AG08396 (cell line): ENCODE measurements around the gene HOXC12.

Experiments used
- DNase-seq: peaks from one replicate; pipeline ENCODE4 v3.0.0; 2012; ENCODE audit warnings: low spot score, mixed read lengths

Gene HOXC12

DNA sequence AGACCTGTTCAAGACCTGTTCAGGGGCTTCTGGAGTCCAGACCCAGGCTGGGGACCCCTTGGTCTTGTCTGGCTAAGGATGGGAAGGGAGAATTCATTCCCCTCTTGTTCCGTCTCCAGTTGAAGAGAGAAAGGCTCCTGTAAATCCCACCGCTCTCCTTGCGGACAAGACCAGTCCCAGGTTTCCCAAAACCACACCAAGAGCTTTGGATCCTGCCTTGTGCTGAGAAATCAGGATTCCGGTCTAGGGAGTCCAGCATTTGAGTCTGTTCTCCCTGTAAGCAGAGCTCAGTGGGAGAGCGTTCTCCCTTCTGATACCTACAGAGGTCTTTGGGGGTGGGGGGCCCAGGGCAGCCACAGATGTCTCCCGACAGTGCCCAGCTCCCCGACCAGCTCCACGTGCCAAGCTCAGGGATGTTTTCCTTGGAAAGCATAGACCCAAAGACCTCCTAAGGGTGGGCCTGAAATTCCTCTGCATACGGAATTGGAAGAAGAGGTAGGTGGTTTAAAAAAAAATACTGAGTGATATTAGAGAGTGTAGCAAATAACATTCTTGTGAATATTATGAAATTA is 14.2 kb upstream of the HOXC12 start:
- no peak for DNase-seq

DNA sequence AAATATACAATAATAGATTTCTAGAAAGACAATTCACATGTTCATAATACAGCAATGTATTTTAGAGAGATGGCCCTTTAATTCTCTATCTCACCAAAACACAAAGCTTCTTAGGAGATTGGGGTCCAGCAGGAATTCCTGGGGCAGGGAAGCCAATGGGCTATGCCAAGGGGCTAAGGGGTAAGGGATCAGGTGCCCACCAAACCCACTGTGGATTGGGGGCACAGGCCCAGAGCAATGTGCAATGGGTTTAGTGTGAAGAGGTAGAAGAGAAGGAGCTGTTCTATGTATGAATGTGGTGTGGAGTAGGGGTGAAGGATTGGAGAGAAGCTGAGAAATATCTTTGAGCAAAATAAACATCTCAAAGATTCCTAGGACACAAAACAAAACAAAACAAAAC is 13.5 kb upstream of the HOXC12 start:
- no peak for DNase-seq

DNA sequence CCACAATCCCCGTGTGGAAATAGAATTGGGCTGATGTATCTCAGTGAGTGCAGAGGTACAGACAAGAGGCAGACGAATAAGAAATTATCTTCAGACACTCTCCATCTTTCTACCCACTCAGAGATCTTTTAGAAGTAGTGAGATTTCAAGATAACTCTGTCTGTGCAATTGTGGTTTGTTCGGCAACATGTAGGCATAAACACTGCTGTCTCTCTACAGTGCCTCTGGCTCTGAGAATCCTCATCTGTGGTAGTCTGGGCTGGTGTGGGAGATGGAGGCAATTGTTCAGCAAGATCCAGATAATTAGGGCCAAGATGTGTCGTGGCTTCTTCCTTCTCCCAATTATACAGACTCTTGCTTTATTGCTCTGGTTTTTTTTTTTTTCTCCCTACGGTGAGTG is 13.0 kb upstream of the HOXC12 start:
- no peak for DNase-seq

DNA sequence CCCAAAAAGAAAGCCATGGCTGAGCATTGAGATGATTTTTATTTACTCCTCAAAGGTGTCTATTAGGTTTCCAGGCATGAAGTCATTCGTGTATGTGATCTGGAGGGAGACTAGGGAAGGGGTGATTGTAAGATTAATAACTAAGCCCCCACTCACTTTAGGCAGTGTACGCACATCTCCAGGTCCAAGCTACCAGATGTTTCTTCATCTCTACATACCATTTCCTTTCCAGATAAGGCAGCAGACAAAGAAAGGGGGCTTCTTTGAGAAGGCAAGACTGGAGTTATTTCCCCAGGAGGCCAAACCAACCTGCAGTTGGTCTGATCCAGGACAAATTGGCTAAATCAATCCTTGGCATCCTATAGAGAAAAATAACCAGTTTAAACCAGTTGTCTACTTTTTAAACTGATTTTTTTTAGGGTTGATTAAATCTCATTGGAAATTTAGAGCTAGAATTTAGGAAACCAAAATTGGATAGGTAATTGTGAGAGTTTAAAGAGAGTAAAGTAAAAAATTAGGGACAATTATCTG is 12.2 kb upstream of the HOXC12 start:
- DNase-seq = no peak

DNA sequence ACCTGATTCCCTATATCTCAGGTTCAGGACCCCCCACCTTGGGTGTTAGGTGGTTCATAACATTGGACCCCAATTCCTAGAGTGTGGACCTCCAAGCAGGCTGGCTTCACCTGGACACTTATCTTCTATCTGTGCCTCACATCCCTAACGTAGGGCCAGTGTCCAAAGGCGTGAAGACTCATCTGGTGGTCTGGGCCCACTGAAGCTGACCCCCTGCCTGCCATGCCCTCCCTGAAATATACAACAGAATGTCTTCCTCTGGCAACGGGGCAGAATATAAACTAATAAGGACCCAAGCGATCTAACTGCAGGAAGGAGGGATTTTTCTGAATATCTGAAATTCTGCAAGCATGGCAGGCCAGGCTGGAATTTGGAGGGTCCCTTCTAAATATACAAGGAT is 10.5 kb upstream of the HOXC12 start:
- DNase-seq = no peak

DNA sequence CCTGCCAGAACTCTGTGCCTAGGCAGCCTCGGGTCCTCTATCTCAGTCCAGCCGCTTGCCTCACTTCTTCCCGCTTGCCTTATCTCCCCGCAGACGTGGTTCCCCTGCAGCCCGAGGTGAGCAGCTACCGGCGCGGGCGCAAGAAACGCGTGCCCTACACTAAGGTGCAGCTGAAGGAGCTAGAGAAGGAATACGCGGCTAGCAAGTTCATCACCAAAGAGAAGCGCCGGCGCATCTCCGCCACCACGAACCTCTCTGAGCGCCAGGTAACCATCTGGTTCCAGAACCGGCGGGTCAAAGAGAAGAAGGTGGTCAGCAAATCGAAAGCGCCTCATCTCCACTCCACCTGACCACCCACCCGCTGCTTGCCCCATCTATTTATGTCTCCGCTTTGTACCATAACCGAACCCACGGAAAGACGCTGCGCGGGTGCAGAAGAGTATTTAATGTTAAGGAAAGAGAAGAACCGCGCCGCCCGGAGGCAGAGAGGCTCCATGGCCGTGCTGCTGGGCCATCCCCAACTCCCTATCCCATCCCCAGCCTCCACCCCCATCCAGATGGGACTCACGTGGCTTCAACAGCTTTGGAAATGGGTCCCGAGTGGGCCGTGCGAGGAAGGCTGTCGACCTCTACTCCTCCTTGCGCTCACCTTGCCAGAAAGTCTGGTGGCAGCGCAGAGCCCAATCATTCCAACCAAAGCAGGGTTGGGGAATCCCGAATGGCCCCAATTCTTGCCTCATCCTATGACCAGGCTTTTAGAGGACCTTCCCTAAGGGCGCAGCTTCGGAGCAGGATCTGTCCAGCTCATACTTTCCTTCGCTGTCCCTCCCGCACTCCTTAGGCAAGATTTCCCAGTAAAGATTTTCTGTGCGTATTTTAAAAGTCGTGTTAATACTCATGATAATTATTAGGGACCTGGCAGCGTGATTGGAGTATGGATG is 9.5 kb upstream of the HOXC12 start:
- DNase-seq = no peak

DNA sequence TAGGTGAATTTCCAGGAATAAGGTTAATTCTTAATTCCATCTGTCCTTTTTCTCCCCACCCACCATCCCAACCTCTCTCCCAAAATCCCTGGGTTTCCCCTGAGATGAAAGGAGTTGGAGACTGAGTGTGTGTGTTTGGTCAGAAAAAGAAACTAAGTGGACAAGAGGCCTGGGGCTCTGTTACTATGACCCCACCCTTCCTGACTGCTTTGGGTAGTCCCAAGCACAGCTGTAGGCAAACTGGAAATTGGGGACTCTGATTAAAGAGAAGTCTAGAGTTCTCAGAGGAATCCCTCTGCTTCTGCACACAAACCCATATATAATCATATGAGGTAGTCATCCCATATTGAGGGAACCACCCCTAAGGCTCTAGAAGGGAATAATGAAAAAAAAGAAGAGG is 7.0 kb upstream of the HOXC12 start:
- DNase-seq = no peak

DNA sequence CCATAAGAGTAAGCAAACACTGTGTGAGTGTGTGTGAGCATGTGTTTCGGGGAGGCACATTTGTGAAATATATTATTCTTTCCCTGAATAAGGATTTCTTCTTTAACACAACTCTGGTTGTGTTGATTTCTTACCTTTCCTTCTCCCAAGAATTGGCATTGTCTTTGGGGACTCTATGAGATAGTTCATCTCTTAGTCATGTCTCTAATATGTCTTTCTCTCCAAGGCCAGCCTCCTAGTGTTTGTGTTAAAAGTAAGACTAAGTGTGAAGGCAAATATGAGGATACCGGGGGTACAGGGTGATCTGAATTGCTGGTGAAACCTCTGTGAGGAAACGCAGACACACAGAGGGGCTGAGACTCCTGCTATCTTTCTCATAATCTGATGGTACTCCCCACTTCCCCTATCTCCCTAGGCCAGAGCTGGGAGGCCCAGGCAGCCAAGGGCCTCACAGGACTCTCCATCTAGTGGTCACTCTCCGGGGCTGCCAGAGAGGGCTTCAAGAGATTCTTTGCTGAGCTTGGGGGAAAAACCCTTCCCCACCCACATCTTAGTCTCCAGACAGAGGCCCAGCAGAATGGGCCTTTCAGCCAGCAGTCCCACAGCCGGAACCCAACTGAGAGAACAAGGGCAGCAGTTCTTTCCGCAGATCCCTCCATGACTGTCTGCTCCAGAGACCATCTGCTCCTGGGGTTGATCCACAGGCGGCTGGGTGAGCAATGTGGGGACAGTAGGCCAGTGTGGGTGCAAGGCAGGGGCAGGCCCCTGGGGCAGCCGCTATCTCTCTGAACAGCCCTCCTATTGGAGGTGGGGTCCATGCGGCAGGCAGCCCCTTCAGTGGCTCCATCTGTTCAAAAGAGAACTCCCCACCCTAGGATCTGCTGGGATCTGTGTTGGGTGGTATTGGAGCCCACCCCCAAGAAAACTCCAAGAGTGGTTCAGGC is 5.8 kb upstream of the HOXC12 start:
- DNase-seq = no peak

DNA sequence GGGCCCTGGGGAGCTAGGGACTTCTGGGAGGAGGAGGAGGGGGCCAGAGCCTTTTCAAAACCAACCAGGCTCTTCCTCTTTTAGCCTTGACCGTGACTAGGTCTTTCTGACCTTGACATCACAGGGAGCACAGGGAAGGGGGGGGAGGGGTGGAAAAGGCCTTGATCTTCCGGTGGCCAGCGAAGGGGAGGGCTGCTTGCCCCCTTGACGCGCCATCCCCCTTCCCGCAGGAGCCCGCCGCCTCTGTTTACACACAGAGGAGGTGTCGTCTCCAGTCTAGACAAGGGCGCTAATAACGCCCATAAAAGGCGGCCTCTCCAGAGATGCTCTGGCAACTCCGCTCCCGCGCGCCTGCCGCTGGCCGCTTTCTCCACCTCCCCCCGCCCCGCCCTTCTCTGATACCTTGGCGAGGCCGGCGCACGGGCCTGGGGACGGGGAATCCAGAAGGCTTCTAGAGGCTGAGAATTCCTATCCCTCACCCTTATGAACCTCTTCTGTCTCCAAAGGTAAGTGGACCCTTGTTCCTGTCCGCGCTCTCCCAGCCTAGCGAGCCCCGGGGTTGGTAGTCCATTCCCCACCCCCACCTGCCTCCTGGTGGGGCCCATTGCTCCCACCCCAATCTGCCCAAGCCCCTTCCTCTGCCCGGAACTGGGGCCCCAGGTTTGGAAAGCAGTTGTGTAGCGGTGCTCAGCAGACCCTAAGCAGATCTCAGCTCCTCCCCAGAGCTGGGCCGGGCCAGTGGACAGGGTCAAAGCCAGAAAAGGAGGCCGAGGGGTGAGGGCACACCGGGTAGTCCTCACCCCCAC is 4.9 kb upstream of the HOXC12 start:
- no peak for DNase-seq

DNA sequence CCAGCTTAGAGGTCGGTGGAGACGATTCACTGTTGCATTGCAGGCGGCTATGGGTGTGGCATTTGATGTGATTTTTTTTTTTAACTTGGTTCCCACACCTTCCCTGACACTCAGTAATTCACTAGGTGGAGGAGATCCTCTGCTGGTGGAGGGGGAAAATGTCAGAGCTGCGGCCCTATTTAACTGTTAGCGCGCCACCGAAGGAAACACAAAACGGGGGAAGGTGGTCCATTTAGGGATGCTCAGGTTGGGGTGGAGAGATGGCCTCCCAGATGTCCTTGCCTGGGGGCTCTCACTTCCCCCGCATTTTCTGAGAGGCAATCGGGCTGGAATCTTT is 4.3 kb upstream of the HOXC12 start:
- no peak for DNase-seq

DNA sequence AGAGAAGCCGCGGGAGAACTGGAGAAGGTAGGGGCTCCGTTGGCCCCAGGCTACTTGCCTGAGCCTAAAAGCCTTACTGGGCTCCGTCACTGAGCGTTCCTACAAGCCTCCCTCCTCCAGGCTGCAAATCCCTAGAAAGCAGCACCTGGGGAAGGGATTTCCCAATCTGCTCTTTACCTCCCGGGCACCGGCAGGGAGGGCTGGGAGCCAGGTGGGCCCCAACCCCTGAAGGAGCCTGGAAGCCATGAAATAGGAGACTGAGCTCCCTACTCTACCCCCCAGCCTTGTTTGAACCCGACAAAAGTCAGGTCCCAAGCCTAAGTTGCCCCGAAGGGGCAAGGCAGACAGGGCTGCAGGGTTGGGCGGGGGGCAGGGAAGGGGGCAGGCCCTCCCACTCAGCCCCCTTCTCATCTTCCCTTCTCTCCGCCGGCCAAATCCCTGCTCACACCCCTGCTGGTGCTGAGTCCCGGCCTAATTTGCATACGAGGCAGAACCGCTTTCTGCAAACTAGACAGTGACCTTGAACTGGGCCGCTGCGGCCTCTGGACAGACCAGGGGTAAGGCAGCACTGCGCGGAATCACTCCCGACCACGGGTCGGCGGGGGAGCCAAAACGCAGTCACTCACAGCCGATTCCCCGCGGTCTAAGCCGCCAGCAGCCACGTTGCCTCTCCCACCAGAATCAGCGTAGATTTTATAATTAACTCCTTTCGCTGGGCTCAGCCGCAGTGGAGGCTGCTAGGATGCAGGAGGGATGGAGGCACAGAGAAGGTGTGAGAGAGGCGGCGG is 3.7 kb upstream of the HOXC12 start:
- DNase-seq = no peak

DNA sequence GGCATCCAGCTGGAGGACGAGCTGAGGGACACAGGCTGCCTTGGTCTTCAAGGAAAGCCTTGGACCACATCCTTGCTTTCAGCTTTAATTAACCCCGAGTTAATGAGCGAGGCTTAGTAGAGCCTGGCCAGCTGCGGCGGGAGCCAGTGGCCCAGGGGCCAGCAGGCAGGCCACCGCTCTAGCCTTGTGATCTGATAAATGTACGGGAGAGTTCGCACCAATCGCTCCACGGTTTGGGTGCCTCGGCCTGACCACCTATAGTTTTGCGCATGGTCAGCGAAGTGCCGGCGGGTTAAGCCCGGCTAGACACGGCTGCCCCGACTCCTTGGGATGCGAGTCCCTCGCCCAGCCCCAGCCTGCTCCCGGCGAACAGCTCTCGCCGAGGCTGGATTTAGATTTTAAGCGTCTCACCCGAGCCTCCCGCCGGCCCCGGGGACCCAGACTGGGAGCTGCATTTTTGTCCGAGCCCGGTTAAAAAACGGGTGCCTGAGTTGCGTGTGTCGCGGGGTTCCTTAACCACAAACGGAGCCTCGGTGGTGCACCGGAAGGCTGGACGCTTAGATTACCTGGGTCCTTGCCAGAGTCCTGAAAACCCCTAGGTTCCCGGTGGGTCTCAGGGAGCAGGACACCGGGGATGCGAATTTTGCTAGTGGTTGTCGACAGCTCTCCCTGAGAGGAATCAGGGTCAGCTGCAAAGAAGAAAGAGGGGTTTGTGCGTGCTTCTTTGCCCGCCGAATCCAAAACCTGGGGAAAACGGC is 2.9 kb upstream of the HOXC12 start:
- DNase-seq = no peak

DNA sequence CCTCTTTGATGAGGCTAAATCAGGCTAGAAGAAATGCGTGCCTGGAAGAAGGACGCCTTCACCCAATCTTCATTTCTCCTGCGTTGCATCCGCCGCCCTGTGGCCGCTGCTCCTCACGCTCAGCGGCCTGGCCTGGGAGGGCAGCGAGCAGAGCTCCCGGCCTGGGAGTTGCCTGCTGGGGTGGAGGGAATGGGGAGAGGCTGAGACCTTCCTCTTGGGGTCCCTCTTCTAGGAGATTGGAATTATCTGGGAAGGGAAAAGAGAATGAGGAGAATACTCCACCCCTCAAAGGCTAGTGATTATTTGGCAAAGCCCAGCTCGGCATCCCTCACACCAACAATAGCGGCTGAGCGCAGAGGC is 2.4 kb upstream of the HOXC12 start:
- DNase-seq = no peak

DNA sequence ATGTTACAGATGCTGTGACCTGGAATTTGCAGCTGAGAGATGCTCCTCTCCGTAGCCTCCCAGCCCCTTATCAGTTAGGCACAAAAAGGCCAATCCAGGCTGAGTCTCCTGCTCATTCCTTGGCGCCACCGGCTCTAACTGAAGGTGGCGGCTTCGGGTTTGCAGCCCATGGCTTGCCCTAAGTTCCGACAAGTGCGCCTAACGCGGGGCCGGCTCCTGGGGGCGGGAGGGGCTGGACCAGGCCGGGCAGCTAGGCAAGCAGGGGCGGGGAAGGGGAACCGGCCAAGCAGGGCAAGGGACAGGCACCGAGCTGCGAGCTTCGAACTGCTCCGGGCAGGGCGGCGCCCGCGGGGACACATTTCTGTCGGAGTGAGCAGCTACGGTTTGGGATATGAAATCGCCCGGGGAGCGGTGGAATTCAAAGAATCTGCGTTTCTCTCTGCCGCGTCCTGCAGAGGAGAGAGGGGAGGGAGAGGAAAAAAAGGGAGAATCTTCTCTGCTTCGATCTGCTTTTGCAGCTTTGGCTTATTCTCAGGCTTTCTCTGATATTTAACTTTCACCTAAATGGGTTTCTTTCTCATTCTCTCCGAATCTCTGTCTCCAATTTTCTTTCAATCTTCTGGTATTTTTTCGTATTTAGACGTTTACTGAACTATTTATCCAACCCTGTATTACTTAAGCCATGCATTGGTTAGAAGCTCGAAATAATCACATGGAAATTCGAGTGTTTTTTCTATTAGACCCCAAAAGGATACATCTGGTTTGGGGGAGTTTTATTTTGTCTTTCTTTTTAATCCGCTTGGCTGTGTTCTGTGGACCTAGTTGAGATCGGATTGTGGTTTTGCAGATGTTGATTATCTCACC is 1.6 kb upstream of the HOXC12 start:
- peak; percentile 60 for DNase-seq

DNA sequence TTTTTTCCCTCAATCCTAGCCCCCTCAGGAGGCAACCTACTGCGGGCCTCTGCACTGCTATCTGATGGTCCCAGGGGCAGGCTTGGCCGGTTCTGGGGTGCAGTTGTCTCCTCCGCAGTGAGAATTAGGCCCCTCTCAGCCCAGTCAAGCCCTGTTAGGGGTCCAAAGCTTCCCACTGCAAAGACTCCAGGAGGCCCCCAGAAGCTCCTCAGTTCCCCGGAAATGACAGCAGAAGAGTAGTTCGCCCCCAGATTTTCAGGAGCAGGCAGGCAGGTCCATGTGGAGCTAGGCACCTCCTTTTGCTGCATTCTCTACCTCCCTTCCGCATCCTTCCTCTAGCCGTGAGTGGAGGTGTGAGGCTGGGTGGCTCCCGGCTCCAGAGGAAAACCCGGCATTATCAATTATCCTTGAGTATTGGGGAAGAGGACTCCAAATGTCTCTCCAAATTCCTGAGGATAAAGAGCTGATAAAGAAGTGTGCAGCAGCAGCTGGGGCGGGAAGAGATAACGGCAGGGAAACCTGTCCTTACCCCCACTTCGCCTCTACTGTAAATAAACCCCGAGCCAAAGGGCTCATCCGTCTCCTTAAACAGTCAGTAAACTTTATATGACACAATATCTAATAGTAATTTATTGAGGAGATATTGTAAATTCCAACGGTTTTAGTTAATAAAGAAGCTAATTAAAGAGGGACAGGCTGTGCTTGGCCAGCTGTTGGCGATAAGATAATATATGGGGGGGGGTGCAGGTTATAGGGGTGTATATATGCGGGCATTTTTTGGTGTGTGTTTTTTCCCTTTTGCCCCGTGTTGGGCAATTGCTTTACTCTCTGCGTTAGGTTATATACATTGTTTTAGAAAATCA is 641 bp upstream of the HOXC12 start:
- DNase-seq = no peak

DNA sequence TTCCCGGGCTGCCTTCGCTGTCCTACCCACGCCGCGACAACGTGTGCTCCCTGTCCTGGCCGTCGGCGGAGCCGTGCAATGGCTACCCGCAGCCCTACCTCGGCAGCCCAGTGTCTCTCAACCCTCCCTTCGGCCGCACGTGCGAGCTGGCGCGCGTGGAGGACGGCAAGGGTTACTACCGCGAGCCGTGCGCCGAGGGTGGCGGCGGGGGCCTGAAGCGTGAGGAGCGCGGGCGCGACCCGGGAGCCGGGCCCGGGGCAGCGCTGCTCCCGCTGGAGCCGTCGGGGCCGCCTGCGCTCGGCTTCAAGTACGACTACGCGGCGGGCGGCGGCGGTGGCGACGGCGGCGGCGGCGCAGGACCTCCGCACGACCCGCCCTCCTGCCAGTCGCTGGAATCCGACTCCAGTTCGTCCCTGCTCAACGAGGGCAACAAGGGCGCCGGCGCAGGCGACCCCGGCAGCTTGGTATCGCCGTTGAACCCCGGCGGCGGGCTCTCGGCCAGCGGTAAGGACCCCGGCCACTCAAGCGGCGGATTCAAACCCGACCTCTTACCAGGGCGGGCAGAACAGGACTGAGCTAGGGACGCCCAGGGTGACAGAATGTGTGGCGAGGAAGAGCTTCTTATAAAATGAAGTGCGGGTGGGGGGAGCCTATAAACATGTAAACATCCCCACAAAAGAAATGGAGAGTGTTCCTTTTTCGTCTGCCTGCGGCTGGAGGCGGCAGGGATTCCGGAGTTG is 503 bp downstream of the HOXC12 start:
- DNase-seq = no peak

DNA sequence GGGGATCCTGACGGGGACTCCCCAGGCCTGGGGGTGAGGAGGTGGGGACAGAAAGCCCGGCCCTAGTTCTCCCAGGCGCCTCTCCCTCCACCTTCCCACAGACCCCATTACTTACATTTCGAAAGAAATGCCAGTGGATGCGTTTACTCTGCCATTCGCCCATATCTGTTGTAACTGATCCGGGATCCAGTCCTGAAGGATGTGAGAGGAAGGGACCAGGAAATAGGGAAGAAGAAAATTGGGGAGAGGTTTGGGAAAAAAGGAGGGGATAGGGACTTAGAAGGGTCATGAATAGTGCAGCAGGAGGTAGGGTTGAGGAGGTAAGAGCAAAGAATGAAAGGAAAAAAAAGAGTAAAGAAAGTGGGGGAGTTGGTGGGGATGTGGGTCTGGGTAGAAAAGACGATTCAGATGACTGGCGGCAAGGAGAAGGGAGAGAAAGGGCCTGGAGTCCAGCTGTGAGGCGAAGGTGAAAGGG is 1.1 kb downstream of the HOXC12 start:
- no peak for DNase-seq
